ENCODE results near the gene GBX2. TPM values are rescaled to one million over a fixed set of nuclear protein-coding genes. Genes with fewer than 3 reads are reported as not detected.
"Not testable (repeated sequence)": the region's sequence is repeated elsewhere in the genome, so short reads cannot be mapped to it uniquely, and the experiment has no call there.

The GBX2 gene
- total and polyA plus RNA-seq, 8 donors, result 0.06 to 0.10 TPM; not detected in 6

DNA sequence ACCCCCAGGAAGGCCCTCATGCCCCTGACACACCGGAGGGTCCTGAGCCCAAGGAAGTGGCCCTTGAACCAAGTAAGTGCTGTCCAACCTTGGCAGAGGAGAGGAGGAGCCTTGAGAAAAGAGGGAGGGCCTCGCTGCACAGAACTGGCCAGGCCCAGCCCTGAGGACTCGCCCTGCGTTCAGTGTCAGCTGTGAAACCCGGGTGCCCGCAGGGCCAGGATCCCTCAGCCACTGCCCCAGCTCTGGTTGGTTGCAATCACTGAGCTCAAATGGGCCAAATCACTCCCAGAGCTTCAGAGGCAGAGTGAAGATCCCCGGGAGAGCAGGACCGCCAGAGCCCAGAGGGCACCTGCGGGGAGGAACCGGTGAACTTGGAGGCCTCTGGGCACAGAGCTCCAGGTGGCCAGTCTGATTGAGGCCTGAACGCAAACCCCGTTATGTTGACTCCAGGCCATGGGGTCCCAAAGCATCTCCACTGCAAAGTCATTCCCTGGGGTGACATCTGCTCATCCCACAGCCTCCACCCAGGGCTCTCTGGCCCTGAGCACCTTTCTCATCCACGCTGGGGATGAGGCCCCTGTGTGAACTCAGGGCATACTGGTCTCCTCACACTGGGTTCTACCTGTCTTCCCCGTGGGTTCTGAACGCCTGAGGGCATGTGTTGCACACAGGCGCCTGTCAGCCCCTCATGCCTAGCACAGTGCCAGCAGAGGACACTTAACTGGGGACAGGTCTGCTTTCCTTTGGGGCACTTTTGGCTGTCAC lies 11.9 kb downstream of the GBX2 start:
- intact Hi-C loops (cut with DNase I), result no loop called here
- H3K4me1 ChIP-seq, result no peaks in the 10 kb centered on the region
- peaks cover 25 to 54% of the 10 kb centered on the region in 2 donors for H3K27me3 ChIP-seq
- peaks cover 0 to 18% of the 10 kb centered on the region in 2 donors for H3K9me3 ChIP-seq
- DNase-seq (peak in 1 of 4 donors; percentile 59), ATAC-seq (no peak)
- H3K4me3 ChIP-seq, result no peak overlapping the region
- H3K36me3 ChIP-seq, result no peaks in the 10 kb centered on the region
- TF ChIP-seq CTCF (IDR thresholded peaks at IDR 0.05), result no peak
- no peak overlapping the region for H3K27ac ChIP-seq

DNA sequence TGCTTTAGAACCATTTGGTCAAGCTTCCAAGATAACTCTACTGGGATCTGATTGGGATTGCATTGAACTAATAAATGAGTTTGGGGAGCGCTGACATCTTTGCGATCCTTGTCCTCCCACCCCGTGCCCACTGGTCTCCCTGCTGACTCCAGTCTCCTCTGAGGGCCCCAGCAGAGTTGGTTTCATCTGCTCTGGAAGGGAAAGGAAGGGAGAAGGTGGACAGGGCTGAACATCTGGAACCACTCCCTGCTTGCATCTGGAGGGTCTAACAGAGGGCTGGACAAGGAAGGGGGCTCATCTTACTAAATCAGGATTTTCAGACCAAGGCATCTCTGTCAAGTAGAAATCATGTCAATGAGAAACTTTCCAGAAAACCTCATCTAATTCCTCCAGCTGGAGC lies 12.8 kb downstream of the GBX2 start:
- H3K9me3 ChIP-seq, result peaks cover 0 to 26% of the 10 kb centered on the region in 2 donors
- DNase-seq (no peak), ATAC-seq (no peak)
- no peak for TF ChIP-seq CTCF (IDR thresholded peaks at IDR 0.05)
- H3K4me1 ChIP-seq, result no peaks in the 10 kb centered on the region
- no peak overlapping the region for H3K4me3 ChIP-seq
- intact Hi-C loops (cut with DNase I), result no loop called here
- no peaks in the 10 kb centered on the region for H3K36me3 ChIP-seq
- no peak overlapping the region for H3K27ac ChIP-seq
- H3K27me3 ChIP-seq, result peaks cover 16 to 45% of the 10 kb centered on the region in 2 donors

GRCh38 chr2:236146436-236146835 lies 21.8 kb downstream of the GBX2 start:
- Histone ChIP-seq H3K9me3 (peaks cover 0 to 12% of the 10 kb centered on the region in 2 donors), H3K27me3 (peaks cover 0 to 45% of the 10 kb centered on the region in 2 donors), H3K4me1 (no peaks in the 10 kb centered on the region), H3K4me3 (no peak overlapping the region), H3K27ac (no peak overlapping the region), H3K36me3 (no peaks in the 10 kb centered on the region)
- no peak for TF ChIP-seq CTCF (IDR thresholded peaks at IDR 0.05)
- ATAC-seq (no peak), DNase-seq (no peak)
- intact Hi-C loops (cut with DNase I), result no loop called here

DNA sequence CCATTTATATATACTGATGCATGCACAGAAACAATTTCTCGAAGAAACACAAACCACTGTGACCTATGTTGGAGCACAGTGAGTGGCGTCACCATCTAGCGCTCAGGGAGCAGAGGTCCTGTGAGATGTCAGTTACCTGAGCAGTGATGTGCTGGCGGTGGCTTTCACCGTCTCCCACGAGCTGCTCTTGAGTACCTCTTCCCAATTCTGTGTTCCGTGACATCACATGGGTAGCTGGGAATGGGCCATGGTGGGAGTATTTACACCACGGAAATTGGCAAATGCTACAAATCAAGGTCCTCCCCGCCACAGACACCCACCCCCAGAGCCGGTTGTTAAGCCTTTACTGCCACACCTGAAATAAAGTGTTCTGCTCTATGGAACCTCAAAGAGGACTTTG lies 24.4 kb downstream of the GBX2 start:
- Histone ChIP-seq H3K4me3 (no peak overlapping the region), H3K9me3 (no peaks in the 10 kb centered on the region), H3K4me1 (no peaks in the 10 kb centered on the region), H3K36me3 (no peaks in the 10 kb centered on the region), H3K27ac (no peak overlapping the region), H3K27me3 (peaks cover 0 to 51% of the 10 kb centered on the region in 2 donors)
- no peak for DNase-seq
- intact Hi-C loops (cut with DNase I), result no loop called here
- TF ChIP-seq CTCF (IDR thresholded peaks at IDR 0.05), result no peak
- ATAC-seq, result no peak

- ATAC-seq; H3K27ac ChIP-seq; DNase-seq; H3K36me3 ChIP-seq; H3K4me3 ChIP-seq; H3K9me3 ChIP-seq; intact Hi-C loops (cut with DNase I); H3K4me1 ChIP-seq: not testable (repeated sequence)
- H3K27me3 ChIP-seq, result peaks cover 0 to 47% of the 10 kb centered on the region in 2 donors
Observed at GRCh38 chr2:236141616-236142015, 26.6 kb downstream of the GBX2 start.

GRCh38 chr2:236137066-236137465 lies 31.1 kb downstream of the GBX2 start:
- Histone ChIP-seq H3K9me3 (no peaks in the 10 kb centered on the region), H3K27ac (no peak overlapping the region), H3K4me3 (no peak overlapping the region), H3K36me3 (no peaks in the 10 kb centered on the region), H3K27me3 (peaks cover 0 to 11% of the 10 kb centered on the region in 2 donors), H3K4me1 (no peaks in the 10 kb centered on the region)
- intact Hi-C loops (cut with DNase I), result no loop called here
- DNase-seq, result no peak
- ATAC-seq, result no peak
- TF ChIP-seq CTCF (IDR thresholded peaks at IDR 0.05), result no peak
